Adrenal gland (tissue), 19 donors: ENCODE measurements around the gene C1orf122. TPM values are rescaled to one million over a fixed set of nuclear protein-coding genes. Genes with fewer than 3 reads are reported as not detected.
A peak's percentile ranks its signal among the peaks of the same experiment; 100 is the strongest.

Experiments
- DNase-seq, 7 donors: peaks; one replicate each; pipeline ENCODE4 v3.0.0-alpha.2; 2019 to 2020
- H3K27ac ChIP-seq, 5 donors: fragments of 200-600 bp; sonication (generic) in 4 of 5; 1 replicate in 3 of 5; 2 replicates in 2 of 5; pipeline versions ENCODE4 v1.5.1 to v1.8.0; 2016 to 2020; ENCODE audit warnings: mild to moderate bottlenecking in 1 of 5
- H3K27me3 ChIP-seq: fragments of 200-600 bp; 2 replicates; pipeline ENCODE4 v1.8.0; 2021
- H3K36me3 ChIP-seq, 2 donors: fragments of 200-600 bp; replicated peaks in 1 of 2; 1 replicate in 1 of 2; 2 replicates in 1 of 2; pipeline versions ENCODE4 v1.5.1 to v1.8.0; 2018 to 2022
- H3K4me1 ChIP-seq, 2 donors: fragments of 200-600 bp; replicated peaks in 1 of 2; 1 replicate in 1 of 2; 2 replicates in 1 of 2; pipeline versions ENCODE4 v1.5.1 to v1.8.0; 2018 to 2021
- H3K4me3 ChIP-seq, 4 donors: fragments of 200-600 bp; sonication (generic) in 3 of 4; one replicate each; pipeline ENCODE4 v1.5.1; 2016 to 2018
- H3K9me3 ChIP-seq, 3 donors: fragments of 200-600 bp; sonication (generic) in 1 of 3; replicated peaks in 1 of 3; 1 replicate in 2 of 3; 2 replicates in 1 of 3; pipeline versions ENCODE4 v1.5.1 to v1.8.0; 2016 to 2021
- POLR2A ChIP-seq, 2 donors: fragments of 450-650 bp; IDR thresholded peaks; one replicate each; pipeline ENCODE4 v1.6.1; 2017; ENCODE audit warnings: antibody characterized with exemption in 2 of 2, mild to moderate bottlenecking in 2 of 2, moderate library complexity in 1 of 2
- WGBS, 4 donors: extraction: QIAGEN DNeasy Blood & Tissue Kit in 2 of 4; methylation state at CpG; one replicate each; pipeline versions ENCODE4 v1.1.5 to v1.1.7; 2013 to 2017; 5-methylcytosine and 5-hydroxymethylcytosine counted together
- intact Hi-C, 2 donors: fragments of 100-400 bp; cut with DNase I; formaldehyde crosslinking; loops; one replicate each; pipeline versions ENCODE4 v1.14.1 to v1.15.0; 2022 to 2023
- long read RNA-seq, 10 donors: library from polyadenylated mRNA in 3 of 10; unstranded in 2 of 10; stranded (forward) in 1 of 10; transcript quantifications; one replicate each; pipeline ENCODE4 v2.0.0 and lab custom pipeline, GENCODE V29; 2021 to 2026
- polyA plus RNA-seq, 3 donors: library from polyadenylated mRNA; stranded (reverse); fragments of 200-250 nt in 2 of 3; fragments of 350-450 nt in 1 of 3; fragmentation: Illumina TruSeq in 1 of 3; extraction: RNeasy Lipid Tissue Mini Kit (QIAGEN cat#74804) in 1 of 3; gene quantifications; one replicate each; pipeline ENCODE4 v1.2.3, GENCODE V29; 2013 to 2014
- total RNA-seq, 9 donors: library from RNA; depleted of rRNA in 4 of 9; stranded (reverse); fragments of >200 nt in 4 of 9; fragments of 120-200 nt in 1 of 9; fragmentation: NEBNext Ultra II Directional in 1 of 9; extraction: Animal tissue kit (Norgen Biotek cat#: 25700) in 1 of 9; gene quantifications; one replicate each; pipeline versions ENCODE4 v1.1.0 to v1.2.4, GENCODE V29; 2013 to 2023
- TF ChIP-seq, protein P1 (sequence below), 6 experiments: fragments of 450-650 bp in 4 of 6; fragments of 200-600 bp in 2 of 6; sonication (generic) in 1 of 6; IDR thresholded peaks; 1 replicate in 5 of 6; 2 replicates in 1 of 6; pipeline versions ENCODE4 v1.5.1 to v1.8.0; 2016 to 2021; ENCODE audit warnings: antibody characterized with exemption in 6 of 6, mild to moderate bottlenecking in 2 of 6, moderate library complexity in 1 of 6
- donor health status: healthy with polysubstance abuse.
- donor health status: Bipolar disorder and iron deficiency.
- donor health status: DM: yes; HTN: yes; CAD: no.
- donor health status: DM: no; HTN: no; CAD: no.
- donor health status: DM: no; HTN: no; CAD: no.
- donor health status: DM: yes; HTN: yes; CAD: no.

C1orf122 gene
- total RNA-seq (100 to 1,000 TPM in 3 of 9 donors, 10 to 100 TPM in 6; 54.8 to 173 (median 86.3) TPM), polyA plus RNA-seq (10 to 100 TPM; 21.0 to 87.0 (median 57.7) TPM)
- long read RNA-seq, donor 1, transcript C1orf122-202 (2 exons, 2,229 nt), result major isoform, 37 of 117 reads
- long read RNA-seq, donor 1, transcript C1orf122-204 (3 exons, 1,234 nt), result minor isoform, 34 of 117 reads
- long read RNA-seq, donor 1, transcript C1orf122-201 (3 exons, 973 nt), result minor isoform, 32 of 117 reads
- long read RNA-seq, donor 1, partial matches to known transcripts, result 9 of 117 reads
- long read RNA-seq, donor 1, other reads (novel, unspliced or antisense), result 5 of 117 reads
- long read RNA-seq, donor 2, transcript C1orf122-204 (3 exons, 1,234 nt), result major isoform, 19 of 55 reads
- long read RNA-seq, donor 2, transcript C1orf122-201 (3 exons, 973 nt), result minor isoform, 15 of 55 reads
- long read RNA-seq, donor 2, transcript C1orf122-202 (2 exons, 2,229 nt), result minor isoform, 16 of 55 reads
- long read RNA-seq, donor 2, partial matches to known transcripts, result 0 of 55 reads
- long read RNA-seq, donor 2, other reads (novel, unspliced or antisense), result 5 of 55 reads
- long read RNA-seq, donor 3, transcript C1orf122-202 (2 exons, 2,229 nt), result major isoform, 25 of 75 reads
- long read RNA-seq, donor 3, transcript C1orf122-201 (3 exons, 973 nt), result minor isoform, 17 of 75 reads
- long read RNA-seq, donor 3, transcript C1orf122-204 (3 exons, 1,234 nt), result minor isoform, 20 of 75 reads
- long read RNA-seq, donor 3, partial matches to known transcripts, result 13 of 75 reads
- long read RNA-seq, donor 3, other reads (novel, unspliced or antisense), result 0 of 75 reads
- long read RNA-seq, donor 4, transcript C1orf122-202 (2 exons, 2,229 nt), result major isoform, 27 of 31 reads
- long read RNA-seq, donor 4, partial matches to known transcripts, result 0 of 31 reads
- long read RNA-seq, donor 4, other reads (novel, unspliced or antisense), result 1 of 31 reads
- long read RNA-seq, donor 5, transcript C1orf122-201 (3 exons, 973 nt), result minor isoform, 43 of 158 reads
- long read RNA-seq, donor 5, transcript C1orf122-202 (2 exons, 2,229 nt), result major isoform, 55 of 158 reads
- long read RNA-seq, donor 5, transcript C1orf122-204 (3 exons, 1,234 nt), result minor isoform, 52 of 158 reads
- long read RNA-seq, donor 5, partial matches to known transcripts, result 7 of 158 reads
- long read RNA-seq, donor 5, other reads (novel, unspliced or antisense), result 1 of 158 reads
- long read RNA-seq, donor 6, transcript C1orf122-202 (2 exons, 2,229 nt), result major isoform, 35 of 40 reads
- long read RNA-seq, donor 6, partial matches to known transcripts, result 1 of 40 reads
- long read RNA-seq, donor 6, other reads (novel, unspliced or antisense), result 2 of 40 reads
- long read RNA-seq, donor 7, transcript C1orf122-202 (2 exons, 2,229 nt), result minor isoform, 15 of 58 reads
- long read RNA-seq, donor 7, transcript C1orf122-204 (3 exons, 1,234 nt), result major isoform, 22 of 58 reads
- long read RNA-seq, donor 7, transcript C1orf122-201 (3 exons, 973 nt), result minor isoform, 21 of 58 reads
- long read RNA-seq, donor 7, partial matches to known transcripts, result 0 of 58 reads
- long read RNA-seq, donor 7, other reads (novel, unspliced or antisense), result 0 of 58 reads
- long read RNA-seq, donor 8, transcript C1orf122-202 (2 exons, 2,229 nt), result minor isoform, 34 of 96 reads
- long read RNA-seq, donor 8, transcript C1orf122-204 (3 exons, 1,234 nt), result minor isoform, 26 of 96 reads
- long read RNA-seq, donor 8, transcript C1orf122-201 (3 exons, 973 nt), result major isoform, 36 of 96 reads
- long read RNA-seq, donor 8, partial matches to known transcripts, result 0 of 96 reads
- long read RNA-seq, donor 8, other reads (novel, unspliced or antisense), result 0 of 96 reads
- long read RNA-seq, donor 9, transcript C1orf122-204 (3 exons, 1,234 nt), result minor isoform, 18 of 78 reads
- long read RNA-seq, donor 9, transcript C1orf122-202 (2 exons, 2,229 nt), result major isoform, 23 of 78 reads
- long read RNA-seq, donor 9, transcript C1orf122-201 (3 exons, 973 nt), result minor isoform, 22 of 78 reads
- long read RNA-seq, donor 9, partial matches to known transcripts, result 15 of 78 reads
- long read RNA-seq, donor 9, other reads (novel, unspliced or antisense), result 0 of 78 reads
- long read RNA-seq, donor 10, transcript C1orf122-202 (2 exons, 2,229 nt), result minor isoform, 16 of 59 reads
- long read RNA-seq, donor 10, transcript C1orf122-204 (3 exons, 1,234 nt), result minor isoform, 19 of 59 reads
- long read RNA-seq, donor 10, transcript C1orf122-201 (3 exons, 973 nt), result major isoform, 24 of 59 reads
- long read RNA-seq, donor 10, partial matches to known transcripts, result 0 of 59 reads
- long read RNA-seq, donor 10, other reads (novel, unspliced or antisense), result 0 of 59 reads

DNA sequence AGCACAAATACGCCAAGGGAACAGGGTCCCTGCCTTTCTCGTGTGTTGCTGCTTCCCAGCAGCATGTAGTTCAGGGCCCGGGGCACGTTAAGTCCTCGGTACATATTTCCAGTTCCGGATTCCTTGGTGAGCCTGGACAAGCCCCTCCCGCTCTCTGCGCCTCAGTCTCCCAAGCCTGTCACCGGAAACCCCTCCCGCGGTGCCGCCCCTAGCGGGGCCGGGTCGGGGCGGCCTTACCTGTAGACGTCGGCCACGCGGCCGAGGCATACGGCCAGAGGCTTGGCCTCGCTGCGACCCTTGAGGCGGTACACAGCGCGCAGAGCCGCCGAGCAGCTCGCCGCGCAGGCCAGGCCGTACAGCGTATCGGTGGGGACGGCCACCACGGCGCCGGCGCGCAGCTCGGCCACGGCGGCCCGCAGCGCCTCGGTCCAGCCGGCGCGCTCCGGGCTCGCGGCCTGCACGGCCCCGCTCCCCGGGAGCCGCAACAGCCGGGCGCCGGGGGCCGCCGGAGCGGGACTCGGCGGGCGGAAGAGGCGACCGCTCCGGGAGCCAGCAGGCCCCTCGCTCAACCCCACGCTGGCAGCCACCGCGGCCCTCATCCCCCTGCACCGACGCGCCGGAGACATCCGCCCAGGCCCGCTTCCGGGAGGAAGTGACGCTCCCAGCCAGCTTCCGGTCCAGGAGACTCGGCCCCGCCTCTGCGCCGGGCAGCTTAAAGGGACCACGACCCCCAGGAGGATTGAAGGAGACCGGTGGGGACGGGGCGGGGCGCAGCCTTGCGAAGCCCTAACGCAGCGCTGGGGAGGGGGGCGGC is at the start of gene C1orf122, which contains the start of gene YRDC:
TSS of gene C1orf122 (plus strand) at position 236 of the 814 bp plus-strand sequence. CDS start 615 bp downstream, outside the sequence.
TSS of gene YRDC (minus strand) at position 654 of the 814 bp plus-strand sequence. CDS start at position 626, 28 bp downstream.
- TF ChIP-seq, protein P1, sequence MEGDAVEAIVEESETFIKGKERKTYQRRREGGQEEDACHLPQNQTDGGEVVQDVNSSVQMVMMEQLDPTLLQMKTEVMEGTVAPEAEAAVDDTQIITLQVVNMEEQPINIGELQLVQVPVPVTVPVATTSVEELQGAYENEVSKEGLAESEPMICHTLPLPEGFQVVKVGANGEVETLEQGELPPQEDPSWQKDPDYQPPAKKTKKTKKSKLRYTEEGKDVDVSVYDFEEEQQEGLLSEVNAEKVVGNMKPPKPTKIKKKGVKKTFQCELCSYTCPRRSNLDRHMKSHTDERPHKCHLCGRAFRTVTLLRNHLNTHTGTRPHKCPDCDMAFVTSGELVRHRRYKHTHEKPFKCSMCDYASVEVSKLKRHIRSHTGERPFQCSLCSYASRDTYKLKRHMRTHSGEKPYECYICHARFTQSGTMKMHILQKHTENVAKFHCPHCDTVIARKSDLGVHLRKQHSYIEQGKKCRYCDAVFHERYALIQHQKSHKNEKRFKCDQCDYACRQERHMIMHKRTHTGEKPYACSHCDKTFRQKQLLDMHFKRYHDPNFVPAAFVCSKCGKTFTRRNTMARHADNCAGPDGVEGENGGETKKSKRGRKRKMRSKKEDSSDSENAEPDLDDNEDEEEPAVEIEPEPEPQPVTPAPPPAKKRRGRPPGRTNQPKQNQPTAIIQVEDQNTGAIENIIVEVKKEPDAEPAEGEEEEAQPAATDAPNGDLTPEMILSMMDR (IDR thresholded peaks at IDR 0.05), result no peak
- TF ChIP-seq POLR2A (IDR thresholded peaks at IDR 0.05), result peak; percentile 76 to 84
- peaks cover 17 to 34% of the 10 kb centered on the region in 2 donors for H3K4me1 ChIP-seq
- H3K4me3 ChIP-seq, result peak within 1 kb of the TSS; percentile 74 to 95 (median 86)
- peaks cover 0 to 38% of the 10 kb centered on the region in 2 donors for H3K36me3 ChIP-seq
- no peaks in the 10 kb centered on the region for H3K27me3 ChIP-seq
- WGBS, 4 donors, result 0% methylated on average over 2 to 95 of the region's 95 CpGs
- no peaks in the 10 kb centered on the region for H3K9me3 ChIP-seq
- H3K27ac ChIP-seq, result peak within 1 kb of the TSS; percentile 75 to 98 (median 93)
- peak; percentile 94 to 97 (median 95) for DNase-seq
- intact Hi-C loops, result loop anchor here in 1 of 2 donors (10.0 kb wide), 1 partner anchor 57 kb away; no protein-coding TSS in a partner anchor

DNA sequence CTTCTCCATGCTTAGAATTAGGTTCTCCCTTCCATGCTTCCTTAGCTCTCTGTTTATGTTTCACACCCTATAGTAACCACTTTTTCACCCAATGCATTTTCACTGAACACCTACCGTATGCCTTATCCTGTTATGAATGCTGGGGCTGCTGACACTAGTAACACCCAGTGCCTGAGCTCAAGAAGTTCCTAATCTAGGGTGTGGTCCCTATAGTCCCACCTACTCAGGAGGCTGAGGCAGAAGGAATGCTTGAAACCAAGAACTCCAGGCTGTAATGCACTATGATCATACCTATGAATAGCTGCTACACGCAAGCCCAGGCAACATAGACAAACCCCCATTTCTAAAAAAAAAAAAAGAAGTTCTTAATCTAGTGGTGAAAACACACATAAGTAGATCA is 48.1 kb upstream of the C1orf122 start:
- Histone ChIP-seq H3K27me3 (peaks cover 31% of the 10 kb centered on the region), H3K4me3 (no peak overlapping the region), H3K36me3 (no peaks in the 10 kb centered on the region), H3K4me1 (no peaks in the 10 kb centered on the region), H3K27ac (no peak overlapping the region), H3K9me3 (no peaks in the 10 kb centered on the region)
- 68 to 78% (median 72%) methylated on average over 2 of the region's 2 CpGs for WGBS, 4 donors
- DNase-seq, result no peak
- intact Hi-C loops, result no loop called here
- TF ChIP-seq, protein P1 (IDR thresholded peaks at IDR 0.05), result no peak
- no peak for TF ChIP-seq POLR2A (IDR thresholded peaks at IDR 0.05)
